Keratinocyte (primary cell): ENCODE measurements around the gene PPP1R13L. TPM values are rescaled to one million over a fixed set of nuclear protein-coding genes. Genes with fewer than 3 reads are reported as not detected.
A peak's percentile ranks its signal among the peaks of the same experiment; 100 is the strongest.

ENCODE experiments used
- DNase-seq: peaks from one replicate; pipeline ENCODE4 v3.0.0-alpha.2; 2011; ENCODE audit warnings: low read depth, missing footprints, low spot score
- FAIRE-seq: peaks from 2 replicates; lab custom pipeline; 2011; peaks lifted over from hg19 to GRCh38; lab: Jason Lieb, UNC
- H2AFZ ChIP-seq: 2 replicates; pipeline ENCODE4 v1.6.0; 2012; ENCODE audit warnings: low read length, control low read depth, inconsistent platforms; ENCODE audit not compliant: control insufficient read depth
- H3K27ac ChIP-seq: 2 replicates; pipeline ENCODE4 v1.5.1; 2011; ENCODE audit warnings: low read length; ENCODE audit not compliant: control insufficient read depth, insufficient read depth
- H3K27me3 ChIP-seq: 3 replicates; pipeline ENCODE4 v1.6.0; 2011; ENCODE audit warnings: low read length; ENCODE audit not compliant: control insufficient read depth, insufficient read depth; ENCODE audit errors: extremely low read depth
- H3K36me3 ChIP-seq, 2 experiments: 2 replicates in 1 of 2; 3 replicates in 1 of 2; pipeline ENCODE4 v1.5.1; 2011; ENCODE audit warnings: low read length in 2 of 2, mild to moderate bottlenecking in 1 of 2; ENCODE audit not compliant: control insufficient read depth in 2 of 2, insufficient read depth in 2 of 2; ENCODE audit errors: extremely low read depth in 1 of 2
- H3K4me1 ChIP-seq: 3 replicates; pipeline ENCODE4 v1.5.1; 2011; ENCODE audit warnings: low read length; ENCODE audit not compliant: control insufficient read depth, insufficient read depth; ENCODE audit errors: extremely low read depth
- H3K4me2 ChIP-seq: 3 replicates; pipeline ENCODE4 v1.6.0; 2011; ENCODE audit warnings: low read depth, low read length; ENCODE audit not compliant: control insufficient read depth, insufficient read depth; ENCODE audit errors: extremely low read depth
- H3K4me3 ChIP-seq, 3 experiments: fragments of 200-600 bp in 1 of 3; sonication (generic) in 1 of 3; 2 replicates in 2 of 3; 3 replicates in 1 of 3; pipeline ENCODE4 v1.5.1; 2011 to 2016; ENCODE audit warnings: low read length in 3 of 3, mild to moderate bottlenecking in 3 of 3, control low read depth in 2 of 3, inconsistent platforms in 1 of 3, low read depth in 1 of 3, mixed read lengths in 1 of 3, mixed run types in 1 of 3, moderate library complexity in 1 of 3; ENCODE audit not compliant: control insufficient read depth in 2 of 3, insufficient read depth in 2 of 3; ENCODE audit errors: extremely low read depth in 1 of 3
- H3K79me2 ChIP-seq: 2 replicates; pipeline ENCODE4 v1.6.0; 2012; ENCODE audit warnings: low read length; ENCODE audit not compliant: control insufficient read depth, insufficient read depth
- H3K9ac ChIP-seq: 3 replicates; pipeline ENCODE4 v1.6.0; 2011; ENCODE audit warnings: low read length; ENCODE audit not compliant: control insufficient read depth, insufficient read depth; ENCODE audit errors: extremely low read depth
- H3K9me1 ChIP-seq: 3 replicates; pipeline ENCODE4 v1.6.0; 2011; ENCODE audit warnings: low read length; ENCODE audit not compliant: control insufficient read depth, insufficient read depth; ENCODE audit errors: extremely low read depth
- H3K9me3 ChIP-seq: 2 replicates; pipeline ENCODE4 v1.5.1; 2012; ENCODE audit warnings: low read depth, low read length; ENCODE audit not compliant: control insufficient read depth
- H4K20me1 ChIP-seq: 3 replicates; pipeline ENCODE4 v1.6.0; 2011; ENCODE audit warnings: low read length; ENCODE audit not compliant: control insufficient read depth, insufficient read depth; ENCODE audit errors: extremely low read depth
- EZH2 ChIP-seq: IDR thresholded peaks from one replicate; pipeline ENCODE4 v1.6.1; 2012; ENCODE audit warnings: inconsistent platforms, mild to moderate bottlenecking, low read length, moderate library complexity
- dilution Hi-C: fragments of 300-500 bp; cut with MboI; formaldehyde crosslinking; loops from one replicate; pipeline ENCODE4 v1.7.0; 2020; ENCODE audit warnings: low sequenced_read_pairs; ENCODE audit not compliant: extremely low pct_ligation_motif_present
- polyA plus RNA-seq, 5 experiments: library from polyadenylated mRNA; depleted of rRNA in 3 of 5; stranded (reverse) in 3 of 5; stranded (forward) in 1 of 5; unstranded in 1 of 5; fragments of >200 nt; gene quantifications; 1 replicate in 1 of 5; 2 replicates in 3 of 5; 3 replicates in 1 of 5; pipeline versions ENCODE4 v1.2.1 to v1.2.3, GENCODE V29; 2011 to 2012; ENCODE audit warnings: missing spikeins in 2 of 5, low read depth in 1 of 5, low replicate concordance in 1 of 5
- TF ChIP-seq, protein P1 (sequence below), 3 experiments: IDR thresholded peaks in 1 of 3; conservative IDR thresholded peaks in 1 of 3; optimal IDR thresholded peaks in 1 of 3; 2 replicates in 2 of 3; 3 replicates in 1 of 3; pipeline versions ENCODE3 to v1.5.1; 2011; ENCODE audit warnings: low read length in 3 of 3, mild to moderate bottlenecking in 3 of 3, moderate library complexity in 2 of 3, control low read depth in 1 of 3, inconsistent platforms in 1 of 3; ENCODE audit not compliant: insufficient read depth in 2 of 3; ENCODE audit errors: extremely low read depth in 1 of 3

Gene PPP1R13L
- polyA plus RNA-seq, 1 donor (not counting 4 experiments of a cell fraction or from before 2014, with no cell fraction given), result 31.2 TPM

DNA sequence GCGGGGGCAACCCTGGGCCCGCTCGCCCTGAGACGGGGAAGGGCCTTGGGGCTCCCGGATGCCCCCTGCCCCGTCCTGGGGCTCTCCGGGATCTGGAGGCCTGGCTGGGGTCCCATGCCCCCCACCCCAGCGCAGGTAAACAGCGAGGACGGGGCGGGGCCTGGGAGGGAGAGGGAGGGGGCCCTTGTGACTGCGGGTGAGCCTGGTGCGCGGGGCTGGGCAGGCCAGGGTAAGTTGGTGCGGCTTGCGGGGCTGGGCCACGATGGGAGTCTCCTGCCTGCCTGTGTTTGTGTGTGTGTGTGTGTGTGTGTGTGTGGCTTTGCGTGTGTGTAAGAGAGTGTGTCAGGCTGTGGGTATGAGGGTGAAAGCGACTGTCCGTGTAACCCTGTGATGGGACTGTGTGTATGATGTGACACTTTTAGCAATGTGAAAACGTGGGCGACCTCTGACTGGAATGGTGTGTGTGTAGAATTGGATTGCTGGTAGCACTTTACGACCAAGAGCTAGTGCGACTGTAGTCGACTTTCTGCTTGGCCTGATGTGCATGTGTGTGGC lies 63.9 kb downstream of the PPP1R13L start:
- TF ChIP-seq, protein P1, sequence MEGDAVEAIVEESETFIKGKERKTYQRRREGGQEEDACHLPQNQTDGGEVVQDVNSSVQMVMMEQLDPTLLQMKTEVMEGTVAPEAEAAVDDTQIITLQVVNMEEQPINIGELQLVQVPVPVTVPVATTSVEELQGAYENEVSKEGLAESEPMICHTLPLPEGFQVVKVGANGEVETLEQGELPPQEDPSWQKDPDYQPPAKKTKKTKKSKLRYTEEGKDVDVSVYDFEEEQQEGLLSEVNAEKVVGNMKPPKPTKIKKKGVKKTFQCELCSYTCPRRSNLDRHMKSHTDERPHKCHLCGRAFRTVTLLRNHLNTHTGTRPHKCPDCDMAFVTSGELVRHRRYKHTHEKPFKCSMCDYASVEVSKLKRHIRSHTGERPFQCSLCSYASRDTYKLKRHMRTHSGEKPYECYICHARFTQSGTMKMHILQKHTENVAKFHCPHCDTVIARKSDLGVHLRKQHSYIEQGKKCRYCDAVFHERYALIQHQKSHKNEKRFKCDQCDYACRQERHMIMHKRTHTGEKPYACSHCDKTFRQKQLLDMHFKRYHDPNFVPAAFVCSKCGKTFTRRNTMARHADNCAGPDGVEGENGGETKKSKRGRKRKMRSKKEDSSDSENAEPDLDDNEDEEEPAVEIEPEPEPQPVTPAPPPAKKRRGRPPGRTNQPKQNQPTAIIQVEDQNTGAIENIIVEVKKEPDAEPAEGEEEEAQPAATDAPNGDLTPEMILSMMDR (optimal IDR thresholded peaks at IDR 0.05 in 1 of 3, IDR thresholded peaks at IDR 0.05 in 1 of 3, conservative IDR thresholded peaks at IDR 0.05 in 1 of 3; ENCODE audit: extremely low read depth in 1 of 3, insufficient read depth in 2 of 3, low read length in 3 of 3), result no peak
- Histone ChIP-seq H3K36me3 (no peaks in the 10 kb centered on the region), H3K27me3 (no peaks in the 10 kb centered on the region), H3K4me1 (peaks cover 25% of the 10 kb centered on the region), H3K79me2 (peaks cover 18% of the 10 kb centered on the region), H3K27ac (peak overlapping the region; percentile 52), H3K9ac (peak overlapping the region; percentile 86), H3K4me3 (peak overlapping the region; percentile 82 to 98 (median 83)), H2AFZ (peak overlapping the region; percentile 83), H4K20me1 (no peaks in the 10 kb centered on the region), H3K9me3 (no peaks in the 10 kb centered on the region), H3K9me1 (no peaks in the 10 kb centered on the region), H3K4me2 (peak overlapping the region; percentile 99)
- dilution Hi-C loops, result no loop called here
- DNase-seq, result no peak
- FAIRE-seq, result peak; percentile 87

DNA sequence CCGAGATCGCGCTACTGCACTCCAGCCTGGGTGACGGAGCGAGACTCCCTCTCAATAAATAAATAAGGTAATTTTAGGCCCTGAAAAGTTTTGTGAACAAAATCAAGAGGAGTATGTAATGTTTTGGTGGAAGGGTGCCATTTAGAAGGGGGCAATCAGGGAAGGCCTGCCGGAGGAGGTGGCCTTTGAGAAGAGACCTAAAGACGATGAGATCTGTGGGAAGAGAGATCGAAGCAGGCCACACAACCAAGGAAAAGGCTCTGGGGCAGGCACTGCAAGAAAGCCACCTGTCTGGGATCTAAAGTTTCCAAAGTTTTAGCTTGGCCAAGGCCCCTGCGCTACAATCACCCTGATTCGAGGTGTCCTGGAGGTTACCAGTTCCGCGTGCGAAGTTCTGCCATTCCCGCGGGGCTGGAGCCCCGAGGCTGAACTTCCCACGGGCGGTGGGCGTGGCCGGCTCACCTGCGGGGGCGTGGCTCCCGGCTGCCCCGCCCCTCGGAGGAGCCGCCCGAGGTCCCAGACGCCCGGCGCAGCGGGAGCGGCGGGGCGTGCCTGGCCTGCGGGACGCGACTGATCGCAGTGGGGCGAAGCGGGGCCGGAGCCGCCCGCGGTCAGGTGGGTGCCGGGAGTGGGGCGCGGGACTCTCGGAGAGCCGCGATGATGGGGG lies 64.5 kb downstream of the PPP1R13L start, which contains the start of gene KLC3:
TSS of gene KLC3 (plus strand) at position 519 of the 667 bp plus-strand sequence. CDS start 4,792 bp downstream, outside the sequence.
- Histone ChIP-seq H3K4me2 (peak within 1 kb of the TSS; percentile 99), H3K36me3 (no peaks in the 10 kb centered on the region), H3K79me2 (peaks cover 18% of the 10 kb centered on the region), H3K9ac (peak within 1 kb of the TSS; percentile 86), H4K20me1 (no peaks in the 10 kb centered on the region), H3K9me1 (no peaks in the 10 kb centered on the region), H2AFZ (peak within 1 kb of the TSS; percentile 83), H3K9me3 (no peaks in the 10 kb centered on the region), H3K27me3 (no peaks in the 10 kb centered on the region), H3K4me3 (peak within 1 kb of the TSS; percentile 82 to 98 (median 83)), H3K4me1 (peaks cover 26% of the 10 kb centered on the region), H3K27ac (peak within 1 kb of the TSS; percentile 52)
- DNase-seq, result no peak
- TF ChIP-seq, protein P1 (optimal IDR thresholded peaks at IDR 0.05 in 1 of 3, IDR thresholded peaks at IDR 0.05 in 1 of 3, conservative IDR thresholded peaks at IDR 0.05 in 1 of 3; ENCODE audit: extremely low read depth in 1 of 3, insufficient read depth in 2 of 3, low read length in 3 of 3), result no peak
- no peak for TF ChIP-seq EZH2
- dilution Hi-C loops, result no loop called here
- no peak for FAIRE-seq
